ENCODE data around the gene SHCBP1L.

- no peak for TF ChIP-seq POLR2A (IDR thresholded peaks at IDR 0.05; ENCODE audit: low read depth, low read length)
- no peak for TF ChIP-seq POLR2AphosphoS5 (IDR thresholded peaks at IDR 0.05; ENCODE audit: low read depth, low read length)
- no peak for TF ChIP-seq TAF1 (IDR thresholded peaks at IDR 0.05; ENCODE audit: borderline replicate concordance, low read depth, low read length)
These were observed 13.6 kb downstream of the SHCBP1L start for GRCh38 chr1:182939413-182939812.
